Cardiac fibroblast (primary cell): Measurements from ENCODE around the gene LEMD1.

Experiments used
- DNase-seq, 2 donors: peaks; one replicate each; pipeline versions ENCODE4 v3.0.0 to v3.0.0-alpha.2; 2010; ENCODE audit warnings: low read depth in 2 of 2
- H3K4me3 ChIP-seq, 2 donors: replicated peaks in 1 of 2; 1 replicate in 1 of 2; 2 replicates in 1 of 2; pipeline ENCODE4 v1.5.1; 2011; ENCODE audit warnings: low read depth in 2 of 2, low read length in 2 of 2, mild to moderate bottlenecking in 2 of 2, moderate library complexity in 1 of 2
- TF ChIP-seq, protein P1 (sequence below): IDR thresholded peaks from one replicate; pipeline ENCODE4 v1.5.1; 2011; ENCODE audit warnings: low read depth, mild to moderate bottlenecking, low read length, inconsistent platforms

The LEMD1 gene

GRCh38 chr1:205456868-205457745, 35.3 kb upstream of the LEMD1 start:
- no peak for DNase-seq
- TF ChIP-seq, protein P1, sequence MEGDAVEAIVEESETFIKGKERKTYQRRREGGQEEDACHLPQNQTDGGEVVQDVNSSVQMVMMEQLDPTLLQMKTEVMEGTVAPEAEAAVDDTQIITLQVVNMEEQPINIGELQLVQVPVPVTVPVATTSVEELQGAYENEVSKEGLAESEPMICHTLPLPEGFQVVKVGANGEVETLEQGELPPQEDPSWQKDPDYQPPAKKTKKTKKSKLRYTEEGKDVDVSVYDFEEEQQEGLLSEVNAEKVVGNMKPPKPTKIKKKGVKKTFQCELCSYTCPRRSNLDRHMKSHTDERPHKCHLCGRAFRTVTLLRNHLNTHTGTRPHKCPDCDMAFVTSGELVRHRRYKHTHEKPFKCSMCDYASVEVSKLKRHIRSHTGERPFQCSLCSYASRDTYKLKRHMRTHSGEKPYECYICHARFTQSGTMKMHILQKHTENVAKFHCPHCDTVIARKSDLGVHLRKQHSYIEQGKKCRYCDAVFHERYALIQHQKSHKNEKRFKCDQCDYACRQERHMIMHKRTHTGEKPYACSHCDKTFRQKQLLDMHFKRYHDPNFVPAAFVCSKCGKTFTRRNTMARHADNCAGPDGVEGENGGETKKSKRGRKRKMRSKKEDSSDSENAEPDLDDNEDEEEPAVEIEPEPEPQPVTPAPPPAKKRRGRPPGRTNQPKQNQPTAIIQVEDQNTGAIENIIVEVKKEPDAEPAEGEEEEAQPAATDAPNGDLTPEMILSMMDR = no peak
- H3K4me3 ChIP-seq = no peak overlapping the region

- TF ChIP-seq, protein P1 = no peak
- H3K4me3 ChIP-seq = no peak overlapping the region
- DNase-seq = no peak
Observed at GRCh38 chr1:205456383-205456867, 34.6 kb upstream of the LEMD1 start.

GRCh38 chr1:205455581-205456382, 33.9 kb upstream of the LEMD1 start, which contains the start of gene BLACAT1:
TSS of gene BLACAT1 (minus strand) at chr1:205456045.
- TF ChIP-seq, protein P1 = no peak
- DNase-seq = no peak
- H3K4me3 ChIP-seq = no peak within 1 kb of the TSS

DNA sequence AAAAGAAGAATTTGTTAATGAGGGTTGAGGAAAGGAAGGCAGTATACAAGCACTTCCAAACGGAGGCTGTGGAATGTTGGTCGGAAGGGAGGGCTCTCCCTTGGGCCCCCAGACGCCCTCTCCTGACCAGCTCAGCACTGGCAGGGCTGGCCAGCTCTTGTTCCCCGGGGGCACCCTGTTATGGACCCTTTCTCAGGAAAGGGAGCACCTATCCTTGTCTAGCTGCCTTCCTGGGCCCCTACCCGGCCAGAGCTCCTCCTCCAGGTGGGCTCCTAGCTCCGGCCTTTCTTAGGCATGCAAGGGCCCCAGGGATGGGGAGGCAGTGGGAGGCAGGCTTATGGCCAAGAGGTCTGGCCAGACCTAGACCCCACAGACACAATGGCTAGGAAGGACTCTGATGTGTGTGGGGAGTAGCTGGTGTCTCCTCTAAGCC, 33.1 kb upstream of the LEMD1 start:
- no peak for DNase-seq
- TF ChIP-seq, protein P1 = no peak
- no peak overlapping the region for H3K4me3 ChIP-seq

- TF ChIP-seq, protein P1 = no peak
- no peak overlapping the region for H3K4me3 ChIP-seq
Observed at GRCh38 chr1:205453466-205453865, 31.6 kb upstream of the LEMD1 start.

GRCh38 chr1:205452933-205453332, 31.1 kb upstream of the LEMD1 start:
- no peak overlapping the region for H3K4me3 ChIP-seq
- TF ChIP-seq, protein P1 = no peak
- DNase-seq = no peak

More at GRCh38 chr1:205453466-205453865, 31.6 kb upstream of the LEMD1 start:
- DNase-seq = peak in 1 of 2 donors; percentile 35
